HepG2 (cell line): ENCODE data around the gene SLC35D2. TPM values are rescaled to one million over a fixed set of nuclear protein-coding genes. Genes with fewer than 3 reads are reported as not detected.
A peak's percentile ranks its signal among the peaks of the same experiment; 100 is the strongest.

Source experiments
- ARHGAP35 ChIP-seq: sonication (generic); formaldehyde crosslinking; IDR thresholded peaks from 2 replicates; pipeline ENCODE4 v1.9.0; 2022; ENCODE audit warnings: mild to moderate bottlenecking, inconsistent platforms, moderate library complexity, missing genetic modification reagents, borderline replicate concordance
- ARNT ChIP-seq: fragments of 450-650 bp; IDR thresholded peaks from 2 replicates; pipeline ENCODE4 v1.6.1; 2017
- ATF1 ChIP-seq: IDR thresholded peaks from 2 replicates; pipeline ENCODE4 v1.6.1; 2016; ENCODE audit warnings: mild to moderate bottlenecking, control low read depth
- ATF4 ChIP-seq, 2 experiments: fragments of 450-650 bp in 1 of 2; sonication (generic) in 1 of 2; formaldehyde crosslinking; IDR thresholded peaks; 2 replicates each; pipeline versions ENCODE4 v1.5.0 to v1.8.0; 2020 to 2022; ENCODE audit warnings: mild to moderate bottlenecking in 1 of 2, missing genetic modification reagents in 1 of 2
- FOXJ3 ChIP-seq: sonication (generic); formaldehyde crosslinking; IDR thresholded peaks from 2 replicates; pipeline ENCODE4 v1.4.0; 2020; ENCODE audit warnings: missing genetic modification reagents, mild to moderate bottlenecking, borderline replicate concordance
- FOXK2 ChIP-seq: fragments of 450-650 bp; IDR thresholded peaks from 2 replicates; pipeline ENCODE4 v1.6.1; 2016
- HES4 ChIP-seq: sonication (generic); formaldehyde crosslinking; IDR thresholded peaks from 2 replicates; pipeline ENCODE4 v1.9.0; 2021; ENCODE audit warnings: mild to moderate bottlenecking, missing genetic modification reagents, borderline replicate concordance
- HOXA5 ChIP-seq: sonication (generic); formaldehyde crosslinking; IDR thresholded peaks from 2 replicates; pipeline ENCODE4 v1.4.0; 2020; ENCODE audit warnings: missing genetic modification reagents
- MLXIP ChIP-seq: sonication (generic); formaldehyde crosslinking; IDR thresholded peaks from 2 replicates; pipeline ENCODE4 v1.9.0; 2021; ENCODE audit warnings: missing genetic modification reagents, borderline replicate concordance
- PHF21A ChIP-seq: sonication (generic); formaldehyde crosslinking; IDR thresholded peaks from 2 replicates; pipeline ENCODE4 v1.5.0; 2020; ENCODE audit warnings: mild to moderate bottlenecking, missing genetic modification reagents
- PPARG ChIP-seq: conservative IDR thresholded peaks from 2 replicates; pipeline ENCODE4 v1.6.1; 2016; ENCODE audit warnings: missing biosample characterization, missing genetic modification reagents
- ZBTB1 ChIP-seq: sonication (generic); formaldehyde crosslinking; IDR thresholded peaks from 2 replicates; pipeline ENCODE4 v1.4.0; 2020; ENCODE audit warnings: missing genetic modification reagents, borderline replicate concordance
- ZNF207 ChIP-seq: fragments of 450-650 bp; IDR thresholded peaks from 2 replicates; pipeline ENCODE4 v1.6.1; 2016; ENCODE audit warnings: antibody characterized with exemption, borderline replicate concordance
- ZNF607 ChIP-seq: sonication (generic); formaldehyde crosslinking; IDR thresholded peaks from 2 replicates; pipeline ENCODE4 v1.5.1; 2020; ENCODE audit warnings: missing genetic modification reagents, mild to moderate bottlenecking, borderline replicate concordance
- ZNF773 ChIP-seq: sonication (generic); formaldehyde crosslinking; IDR thresholded peaks from 2 replicates; pipeline ENCODE4 v1.4.0; 2020; ENCODE audit warnings: missing genetic modification reagents, borderline replicate concordance
- ZNF781 ChIP-seq: sonication (generic); formaldehyde crosslinking; IDR thresholded peaks from 2 replicates; pipeline ENCODE4 v1.5.1; 2020; ENCODE audit warnings: borderline replicate concordance, mild to moderate bottlenecking, missing genetic modification reagents; ENCODE audit errors: not compliant biosample characterization
- polyA plus RNA-seq, 8 experiments: library from polyadenylated mRNA; depleted of rRNA in 3 of 8; stranded (reverse) in 7 of 8; unstranded in 1 of 8; fragments of >200 nt; fragmentation: Illumina TruSeq in 4 of 8; extraction: Trizol in 4 of 8; gene quantifications; 2 replicates each; pipeline versions ENCODE4 v1.2.1 to v1.2.3, GENCODE V29; 2011 to 2016; ENCODE audit warnings: low read depth in 4 of 8, missing spikeins in 1 of 8, mixed read lengths in 1 of 8; ENCODE audit not compliant: insufficient read depth in 1 of 8
- total RNA-seq, 5 experiments: library from RNA; depleted of rRNA; stranded (reverse); fragments of >200 nt; fragmentation: Illumina TruSeq; extraction: Trizol; gene quantifications; 2 replicates each; pipeline ENCODE4 v1.2.3, GENCODE V29; 2016; ENCODE audit warnings: low read depth in 1 of 5
- TF ChIP-seq, protein P1 (sequence below): sonication (generic); formaldehyde crosslinking; IDR thresholded peaks from 2 replicates; pipeline ENCODE4 v1.4.0; 2020; ENCODE audit warnings: mild to moderate bottlenecking, missing genetic modification reagents
- TF ChIP-seq, protein P2 (sequence below): sonication (generic); formaldehyde crosslinking; conservative IDR thresholded peaks from 2 replicates; pipeline ENCODE4 v1.8.0; 2022; ENCODE audit warnings: missing genetic modification reagents

Gene SLC35D2
- total and polyA plus RNA-seq, 2 of the 13 experiments (the other 11 are each of a cell fraction or from before 2014, with no cell fraction given), result 96.2 to 103 TPM

GRCh38 chr9:96420468-96421219, 37.1 kb upstream of the SLC35D2 start (continued):
- no peak for TF ChIP-seq MLXIP (CRISPR knock-in tag)
- TF ChIP-seq ZNF773 (CRISPR knock-in tag), result no peak
- TF ChIP-seq ATF4 (CRISPR knock-in tag; IDR thresholded peaks at IDR 0.05), result peak in 1 of 2 experiments; percentile 65; a peak in 1 of 4 replicates
- TF ChIP-seq ZNF207, result no peak
- no peak for TF ChIP-seq ATF1 (CRISPR knock-in tag)
- no peak for TF ChIP-seq ZBTB1 (CRISPR knock-in tag)
- no peak for TF ChIP-seq ARHGAP35
- TF ChIP-seq, protein P1, sequence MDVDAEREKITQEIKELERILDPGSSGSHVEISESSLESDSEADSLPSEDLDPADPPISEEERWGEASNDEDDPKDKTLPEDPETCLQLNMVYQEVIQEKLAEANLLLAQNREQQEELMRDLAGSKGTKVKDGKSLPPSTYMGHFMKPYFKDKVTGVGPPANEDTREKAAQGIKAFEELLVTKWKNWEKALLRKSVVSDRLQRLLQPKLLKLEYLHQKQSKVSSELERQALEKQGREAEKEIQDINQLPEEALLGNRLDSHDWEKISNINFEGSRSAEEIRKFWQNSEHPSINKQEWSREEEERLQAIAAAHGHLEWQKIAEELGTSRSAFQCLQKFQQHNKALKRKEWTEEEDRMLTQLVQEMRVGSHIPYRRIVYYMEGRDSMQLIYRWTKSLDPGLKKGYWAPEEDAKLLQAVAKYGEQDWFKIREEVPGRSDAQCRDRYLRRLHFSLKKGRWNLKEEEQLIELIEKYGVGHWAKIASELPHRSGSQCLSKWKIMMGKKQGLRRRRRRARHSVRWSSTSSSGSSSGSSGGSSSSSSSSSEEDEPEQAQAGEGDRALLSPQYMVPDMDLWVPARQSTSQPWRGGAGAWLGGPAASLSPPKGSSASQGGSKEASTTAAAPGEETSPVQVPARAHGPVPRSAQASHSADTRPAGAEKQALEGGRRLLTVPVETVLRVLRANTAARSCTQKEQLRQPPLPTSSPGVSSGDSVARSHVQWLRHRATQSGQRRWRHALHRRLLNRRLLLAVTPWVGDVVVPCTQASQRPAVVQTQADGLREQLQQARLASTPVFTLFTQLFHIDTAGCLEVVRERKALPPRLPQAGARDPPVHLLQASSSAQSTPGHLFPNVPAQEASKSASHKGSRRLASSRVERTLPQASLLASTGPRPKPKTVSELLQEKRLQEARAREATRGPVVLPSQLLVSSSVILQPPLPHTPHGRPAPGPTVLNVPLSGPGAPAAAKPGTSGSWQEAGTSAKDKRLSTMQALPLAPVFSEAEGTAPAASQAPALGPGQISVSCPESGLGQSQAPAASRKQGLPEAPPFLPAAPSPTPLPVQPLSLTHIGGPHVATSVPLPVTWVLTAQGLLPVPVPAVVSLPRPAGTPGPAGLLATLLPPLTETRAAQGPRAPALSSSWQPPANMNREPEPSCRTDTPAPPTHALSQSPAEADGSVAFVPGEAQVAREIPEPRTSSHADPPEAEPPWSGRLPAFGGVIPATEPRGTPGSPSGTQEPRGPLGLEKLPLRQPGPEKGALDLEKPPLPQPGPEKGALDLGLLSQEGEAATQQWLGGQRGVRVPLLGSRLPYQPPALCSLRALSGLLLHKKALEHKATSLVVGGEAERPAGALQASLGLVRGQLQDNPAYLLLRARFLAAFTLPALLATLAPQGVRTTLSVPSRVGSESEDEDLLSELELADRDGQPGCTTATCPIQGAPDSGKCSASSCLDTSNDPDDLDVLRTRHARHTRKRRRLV, result no peak
- peak; percentile 61 for TF ChIP-seq HOXA5 (CRISPR knock-in tag)
- TF ChIP-seq FOXK2, result 0 out of 2 replicates have a peak, but pooled peaks have one; percentile 18
- TF ChIP-seq, protein P2, sequence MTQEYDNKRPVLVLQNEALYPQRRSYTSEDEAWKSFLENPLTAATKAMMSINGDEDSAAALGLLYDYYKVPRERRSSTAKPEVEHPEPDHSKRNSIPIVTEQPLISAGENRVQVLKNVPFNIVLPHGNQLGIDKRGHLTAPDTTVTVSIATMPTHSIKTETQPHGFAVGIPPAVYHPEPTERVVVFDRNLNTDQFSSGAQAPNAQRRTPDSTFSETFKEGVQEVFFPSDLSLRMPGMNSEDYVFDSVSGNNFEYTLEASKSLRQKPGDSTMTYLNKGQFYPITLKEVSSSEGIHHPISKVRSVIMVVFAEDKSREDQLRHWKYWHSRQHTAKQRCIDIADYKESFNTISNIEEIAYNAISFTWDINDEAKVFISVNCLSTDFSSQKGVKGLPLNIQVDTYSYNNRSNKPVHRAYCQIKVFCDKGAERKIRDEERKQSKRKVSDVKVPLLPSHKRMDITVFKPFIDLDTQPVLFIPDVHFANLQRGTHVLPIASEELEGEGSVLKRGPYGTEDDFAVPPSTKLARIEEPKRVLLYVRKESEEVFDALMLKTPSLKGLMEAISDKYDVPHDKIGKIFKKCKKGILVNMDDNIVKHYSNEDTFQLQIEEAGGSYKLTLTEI (CRISPR knock-in tag), result no peak
- peak; percentile 79; the same call in 1 of the 2 replicates for TF ChIP-seq PHF21A (CRISPR knock-in tag)
- TF ChIP-seq ZNF781 (CRISPR knock-in tag), result no peak
- peak; percentile 47; the same call in 1 of the 2 replicates for TF ChIP-seq ZNF607 (CRISPR knock-in tag)
- no peak for TF ChIP-seq ARNT
- TF ChIP-seq HES4 (CRISPR knock-in tag), result no peak
- TF ChIP-seq FOXJ3 (CRISPR knock-in tag), result peak; percentile 67; the same call in 1 of the 2 replicates
- TF ChIP-seq PPARG (CRISPR knock-in tag), result peak; percentile 100
